Endothelial cell of umbilical vein (primary cell): Measurements from ENCODE around the gene LIPI. TPM values are rescaled to one million over a fixed set of nuclear protein-coding genes. Genes with fewer than 3 reads are reported as not detected.

Experiments
- BruUV-seq: library from RNA; stranded (reverse); fragments of 400-500 nt; replicated peaks from 2 replicates; lab custom pipeline; 2021; lab: Mats Ljungman, UMichigan
- CTCF ChIA-PET: fragments of 300-600, 350-600 bp; sonication (Branson Sonifier 250); formaldehyde crosslinking; loops from one replicate; lab custom pipeline; 2021; ENCODE audit warnings: antibody characterized with exemption, inconsistent platforms; lab: Charles Lee
- POLR2A ChIA-PET: fragments of 300-600, 350-600 bp; sonication (Branson Sonifier 250); formaldehyde crosslinking; loops from one replicate; lab custom pipeline; 2021; ENCODE audit warnings: antibody characterized with exemption, inconsistent platforms; lab: Charles Lee
- DNase-seq: peaks from one replicate; pipeline ENCODE4 v3.0.0-alpha.2; 2011; ENCODE audit warnings: low read depth, low spot score
- FAIRE-seq: peaks from 2 replicates; lab custom pipeline; 2011; peaks lifted over from hg19 to GRCh38; lab: Jason Lieb, UNC
- H2AFZ ChIP-seq: 2 replicates; pipeline ENCODE4 v1.6.0; 2012; ENCODE audit warnings: low read depth, low read length, control low read depth, inconsistent platforms
- H3K27ac ChIP-seq: 2 replicates; pipeline ENCODE4 v1.5.1; 2011; ENCODE audit warnings: low read depth, mild to moderate bottlenecking, control low read depth, low read length, moderate library complexity; ENCODE audit not compliant: insufficient read depth
- H3K27me3 ChIP-seq, 2 experiments: 2 replicates each; pipeline versions ENCODE4 v1.6.0 to v1.6.1; 2011; ENCODE audit warnings: low read length in 2 of 2, mixed read lengths in 1 of 2; ENCODE audit not compliant: control insufficient read depth in 2 of 2, insufficient read depth in 2 of 2
- H3K36me3 ChIP-seq, 2 experiments: 2 replicates in 1 of 2; 3 replicates in 1 of 2; pipeline ENCODE4 v1.5.1; 2011; ENCODE audit warnings: low read length in 2 of 2, mild to moderate bottlenecking in 1 of 2, moderate library complexity in 1 of 2; ENCODE audit not compliant: control insufficient read depth in 2 of 2, insufficient read depth in 2 of 2; ENCODE audit errors: extremely low read depth in 1 of 2
- H3K4me1 ChIP-seq: 3 replicates; pipeline ENCODE4 v1.5.1; 2011; ENCODE audit warnings: mild to moderate bottlenecking, low read length; ENCODE audit not compliant: control insufficient read depth, insufficient read depth; ENCODE audit errors: extremely low read depth
- H3K4me2 ChIP-seq: 2 replicates; pipeline ENCODE4 v1.6.1; 2011; ENCODE audit warnings: low read length, control low read depth, mixed read lengths; ENCODE audit not compliant: insufficient read depth
- H3K4me3 ChIP-seq, 3 experiments: fragments of 200-600 bp in 1 of 3; sonication (generic), shearing (Covaris generic) in 1 of 3; replicated peaks in 1 of 3; 2 replicates each; pipeline ENCODE4 v1.5.1; 2011 to 2016; ENCODE audit warnings: control low read depth in 3 of 3, low read length in 3 of 3, mild to moderate bottlenecking in 2 of 3, inconsistent platforms in 1 of 3, low read depth in 1 of 3, moderate library complexity in 1 of 3; ENCODE audit not compliant: insufficient read depth in 1 of 3
- H3K79me2 ChIP-seq: 2 replicates; pipeline ENCODE4 v1.6.0; 2012; ENCODE audit warnings: low read length, inconsistent platforms; ENCODE audit not compliant: control insufficient read depth, insufficient read depth
- H3K9ac ChIP-seq: replicated peaks from 2 replicates; pipeline ENCODE3; 2011; ENCODE audit warnings: low read length, control low read depth; ENCODE audit not compliant: insufficient read depth; ENCODE audit errors: extremely low read depth
- H3K9me1 ChIP-seq: replicated peaks from 3 replicates; pipeline ENCODE4 v1.6.0; 2011; ENCODE audit warnings: mild to moderate bottlenecking, low read length; ENCODE audit not compliant: control insufficient read depth, insufficient read depth; ENCODE audit errors: extremely low read depth
- H3K9me3 ChIP-seq: replicated peaks from 2 replicates; pipeline ENCODE4 v1.5.1; 2012; ENCODE audit warnings: low read length, inconsistent platforms; ENCODE audit not compliant: control insufficient read depth, insufficient read depth
- H4K20me1 ChIP-seq: replicated peaks from 2 replicates; pipeline ENCODE3; 2011; ENCODE audit warnings: mild to moderate bottlenecking, low read length; ENCODE audit not compliant: control insufficient read depth, insufficient read depth; ENCODE audit errors: extremely low read depth
- CTCF ChIP-seq, 2 donors: IDR thresholded peaks; 1 replicate in 1 of 2; 2 replicates in 1 of 2; pipeline ENCODE4 v1.5.1; 2011; ENCODE audit warnings: low read length in 2 of 2, mild to moderate bottlenecking in 2 of 2, moderate library complexity in 2 of 2, control low read depth in 1 of 2, inconsistent platforms in 1 of 2, low read depth in 1 of 2; ENCODE audit not compliant: insufficient read depth in 1 of 2; ENCODE audit errors: extremely low read depth in 1 of 2
- EZH2 ChIP-seq: IDR thresholded peaks from 2 replicates; pipeline ENCODE4 v1.6.1; 2012; ENCODE audit warnings: borderline replicate concordance, low read depth, mild to moderate bottlenecking, moderate library complexity, low read length, inconsistent platforms; ENCODE audit not compliant: severe bottlenecking
- GATA2 ChIP-seq: IDR thresholded peaks from 2 replicates; pipeline ENCODE4 v1.7.0; 2011; ENCODE audit warnings: low read depth, mild to moderate bottlenecking, moderate library complexity, mixed read lengths, low read length; ENCODE audit not compliant: insufficient read length, insufficient read depth
- JUN ChIP-seq: IDR thresholded peaks from 2 replicates; pipeline ENCODE4 v1.6.1; 2011; ENCODE audit warnings: borderline replicate concordance, low read depth; ENCODE audit not compliant: insufficient read length, insufficient read depth
- MAX ChIP-seq: IDR thresholded peaks from 2 replicates; pipeline ENCODE4 v1.6.1; 2011; ENCODE audit not compliant: insufficient read depth, insufficient read length
- MYC ChIP-seq: IDR thresholded peaks from one replicate; pipeline ENCODE4 v1.6.1; 2011; ENCODE audit warnings: mild to moderate bottlenecking, low read depth, low read length
- POLR2A ChIP-seq: IDR thresholded peaks from 2 replicates; pipeline ENCODE4 v1.6.1; 2012; ENCODE audit warnings: low read depth, mild to moderate bottlenecking, control low read depth, low read length
- POLR2AphosphoS5 ChIP-seq: IDR thresholded peaks from 2 replicates; pipeline ENCODE4 v1.6.1; 2012; ENCODE audit warnings: low read depth, mild to moderate bottlenecking, control low read depth, low read length, moderate library complexity; ENCODE audit not compliant: insufficient read depth
- dilution Hi-C: fragments of 300-500 bp; cut with MboI; formaldehyde crosslinking; loops from one replicate; pipeline ENCODE4 v1.15.0; 2019; ENCODE audit warnings: low sequenced_read_pairs; ENCODE audit not compliant: extremely low pct_ligation_motif_present
- intact Hi-C: fragments of 100-400 bp; cut with micrococcal nuclease; formaldehyde crosslinking; loops from one replicate; pipeline ENCODE4 v1.10.0; 2022
- polyA plus RNA-seq, 4 experiments: library from polyadenylated mRNA; depleted of rRNA in 3 of 4; stranded (reverse) in 3 of 4; unstranded in 1 of 4; fragments of >200 nt; gene quantifications; 2 replicates each; pipeline versions ENCODE4 v1.2.1 to v1.2.3, GENCODE V29; 2011 to 2012; ENCODE audit warnings: missing spikeins in 1 of 4
- total RNA-seq: library from RNA; stranded (reverse); gene quantifications from 2 replicates; pipeline ENCODE4 v1.2.3, GENCODE V29; 2021

LIPI gene
- total and polyA plus RNA-seq, 2 donors (not counting 3 experiments of a cell fraction or from before 2014, with no cell fraction given): not detected

GRCh38 chr21:14096172-14096571, 114.6 kb downstream of the LIPI start:
- DNase-seq (no peak), FAIRE-seq (no peak)
- H3K9me3 ChIP-seq: no peaks in the 10 kb centered on the region
- no peak overlapping the region for H3K27ac ChIP-seq
- no peak for TF ChIP-seq POLR2AphosphoS5
- TF ChIP-seq EZH2: no peak
- no peak for TF ChIP-seq MAX
- TF ChIP-seq POLR2A: no peak
- TF ChIP-seq JUN: no peak
- TF ChIP-seq CTCF (IDR thresholded peaks at IDR 0.05; ENCODE audit: extremely low read depth in 1 of 2, insufficient read depth in 1 of 2, low read depth in 1 of 2, low read length in 2 of 2): no peak
- TF ChIP-seq GATA2: no peak
- no peak for TF ChIP-seq MYC
- dilution Hi-C loops (no loop called here), intact Hi-C loops (no loop called here)
- no peak overlapping the region for H3K4me3 ChIP-seq
- no TSS peak for BruUV-seq
- no peaks in the 10 kb centered on the region for H3K36me3 ChIP-seq
- no peak overlapping the region for H3K4me2 ChIP-seq
- H3K9ac ChIP-seq: no peak overlapping the region
- no peaks in the 10 kb centered on the region for H4K20me1 ChIP-seq
- H3K9me1 ChIP-seq: no peaks in the 10 kb centered on the region
- no peaks in the 10 kb centered on the region for H3K79me2 ChIP-seq
- ChIA-PET POLR2A (no interaction called here), CTCF (no interaction called here)
- no peak overlapping the region for H2AFZ ChIP-seq
- no peaks in the 10 kb centered on the region for H3K27me3 ChIP-seq
- H3K4me1 ChIP-seq: no peaks in the 10 kb centered on the region
